ENCODE data around the gene TBK1.

The TBK1 gene

DNA sequence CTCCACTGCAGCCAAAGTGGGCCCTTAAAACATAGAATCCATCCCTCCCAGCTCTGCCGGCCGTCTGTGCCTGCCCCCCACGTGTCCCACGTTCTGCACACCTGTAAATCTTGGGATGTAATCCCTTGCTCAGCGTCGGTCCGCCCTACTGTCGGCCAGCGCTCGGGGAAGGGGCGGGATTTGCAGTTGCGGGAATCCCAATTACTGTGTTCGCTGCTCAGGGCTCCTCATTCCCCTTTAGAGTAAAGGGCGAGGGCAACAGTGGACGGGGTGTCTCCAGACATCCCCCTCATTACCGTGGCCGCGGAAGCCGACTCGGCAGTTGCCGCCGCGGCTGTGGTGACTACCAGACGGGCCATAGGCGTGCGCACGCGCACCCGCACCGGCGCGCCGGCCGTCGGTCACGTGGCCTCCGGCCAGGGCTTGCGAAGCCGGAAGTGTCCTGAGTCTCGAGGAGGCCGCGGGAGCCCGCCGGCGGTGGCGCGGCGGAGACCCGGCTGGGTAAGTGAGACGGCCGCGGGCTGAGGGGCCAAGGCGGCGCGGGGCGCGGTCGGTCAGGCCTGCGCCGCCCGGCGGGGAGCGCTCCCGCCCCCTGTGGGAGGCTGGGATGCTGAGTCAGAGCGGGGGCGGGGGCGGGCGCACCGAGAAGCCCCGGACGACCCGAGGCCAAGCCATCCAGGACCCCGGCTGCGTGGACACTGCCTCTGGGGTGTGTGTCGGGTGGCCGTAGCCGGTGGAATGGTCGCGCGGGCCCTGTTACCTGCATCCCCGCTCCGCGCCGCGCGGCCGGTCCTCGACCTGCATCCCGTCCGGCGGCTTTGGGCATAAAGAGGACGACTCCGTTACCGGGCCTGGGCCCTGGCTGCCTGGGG is at the start of gene TBK1:
TBK1 (plus strand) TSS at position 434 of the 872 bp plus-strand sequence. CDS start 3,751 bp downstream, outside the sequence.
- H3K9me3 ChIP-seq (replicated peaks; ENCODE audit: insufficient read depth, low read length) = no peaks in the 10 kb centered on the region
- H2AFZ ChIP-seq (ENCODE audit: low read length) = peak within 1 kb of the TSS; percentile 89
- H3K4me1 ChIP-seq (ENCODE audit: low read length) = peaks cover 13% of the 10 kb centered on the region; the same call in 1 of the 2 replicates
- H3K36me3 ChIP-seq (replicated peaks; ENCODE audit: insufficient read depth, low read length) = peaks cover 7% of the 10 kb centered on the region; the same call in 1 of the 2 replicates
- H3F3A ChIP-seq (ENCODE audit: insufficient read depth, low read length) = peaks cover 19% of the 10 kb centered on the region; the same call in 1 of the 2 replicates
- peak within 1 kb of the TSS; percentile 92 for H3K4me2 ChIP-seq (ENCODE audit: low read depth, low read length)
- H4K20me1 ChIP-seq (ENCODE audit: insufficient read depth, low read length) = no peaks in the 10 kb centered on the region
- H3K4me3 ChIP-seq (ENCODE audit: low read length) = peak within 1 kb of the TSS; percentile 98
- peak within 1 kb of the TSS; percentile 46; the same call in 1 of the 2 replicates for H3K27ac ChIP-seq (ENCODE audit: low read length)
- H3K27me3 ChIP-seq (replicated peaks; ENCODE audit: insufficient read depth, low read length) = no peaks in the 10 kb centered on the region
- TF ChIP-seq EZH2 (optimal IDR thresholded peaks at IDR 0.05; ENCODE audit: low read depth, low read length) = no peak
- H3K9me2 ChIP-seq (replicated peaks; ENCODE audit: insufficient read depth, low read length) = no peaks in the 10 kb centered on the region
- peak; percentile 92 for DNase-seq
- peaks cover 54% of the 10 kb centered on the region for H3K79me2 ChIP-seq (ENCODE audit: low read length)
- H3K9ac ChIP-seq (ENCODE audit: low read length) = peak within 1 kb of the TSS; percentile 93

DNA sequence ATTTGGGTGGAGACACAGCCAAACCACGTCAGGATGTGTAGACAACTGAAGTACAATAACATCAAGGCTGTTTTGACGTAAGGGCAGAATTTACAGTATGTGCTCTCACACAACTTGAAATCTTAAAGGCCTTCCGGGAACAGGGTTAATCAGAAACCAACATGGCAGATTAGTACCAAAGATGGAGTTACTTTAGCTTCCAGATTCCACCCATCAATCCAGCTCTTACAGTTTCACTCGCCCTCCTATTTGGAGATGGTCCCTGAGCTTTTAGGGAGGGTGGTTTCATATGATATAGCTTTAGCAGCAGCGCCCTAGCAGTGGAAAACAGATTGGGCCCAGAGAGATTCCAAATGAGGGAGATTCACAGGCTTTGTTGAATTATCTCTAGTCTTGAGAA is 49.7 kb upstream of the TBK1 start:
- DNase-seq = no peak
- H3K79me2 ChIP-seq (ENCODE audit: low read length) = peaks cover 27% of the 10 kb centered on the region
- no peak overlapping the region for H3K9ac ChIP-seq (ENCODE audit: low read length)

DNA sequence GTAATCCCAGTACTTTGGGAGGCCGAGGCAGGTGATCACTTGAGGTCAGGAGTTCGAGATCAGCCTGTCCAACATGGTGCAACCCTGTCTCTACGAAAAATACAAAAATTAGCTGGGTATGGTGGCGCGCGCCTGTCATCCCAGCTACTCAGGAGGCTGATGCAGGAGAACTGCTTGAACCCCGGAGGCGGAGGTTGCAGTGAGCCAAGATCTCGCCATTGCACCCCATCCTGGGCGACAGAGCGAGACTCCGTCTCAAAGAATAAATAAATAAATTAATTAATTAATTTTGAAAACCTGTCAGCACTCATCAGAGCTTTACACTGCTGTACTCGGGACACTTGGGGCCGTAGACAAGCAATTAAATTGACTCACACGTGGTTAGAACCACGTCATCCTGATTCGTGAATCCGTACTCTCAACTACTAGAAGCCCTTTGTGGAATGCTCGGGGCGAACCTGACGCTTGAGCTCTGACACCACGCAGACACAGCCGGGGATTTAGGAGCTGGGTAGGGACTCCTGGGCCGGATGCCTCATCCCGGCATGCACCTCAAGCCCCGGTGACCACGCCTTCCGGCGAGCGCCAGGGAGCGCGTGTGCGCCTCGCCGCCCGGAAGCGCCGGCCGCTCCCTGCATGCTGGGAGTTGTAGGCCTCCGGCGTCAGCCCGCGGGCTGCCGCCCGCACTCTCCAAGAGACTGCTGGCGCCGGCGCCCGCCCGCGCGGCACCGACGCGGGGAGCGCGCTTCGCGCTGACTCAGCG is 48.0 kb upstream of the TBK1 start, which contains the start of gene XPOT:
XPOT (plus strand) TSS at position 686 of the 763 bp plus-strand sequence. CDS start 5,644 bp downstream, outside the sequence.
- Histone ChIP-seq H2AFZ (ENCODE audit: low read length) (peak within 1 kb of the TSS; percentile 97), H3K9ac (ENCODE audit: low read length) (peak within 1 kb of the TSS; percentile 99), H3K4me2 (ENCODE audit: low read depth, low read length) (peak within 1 kb of the TSS; percentile 77), H3K27me3 (replicated peaks; ENCODE audit: insufficient read depth, low read length) (no peaks in the 10 kb centered on the region), H4K20me1 (ENCODE audit: insufficient read depth, low read length) (no peaks in the 10 kb centered on the region), H3K79me2 (ENCODE audit: low read length) (peaks cover 44% of the 10 kb centered on the region), H3K36me3 (replicated peaks; ENCODE audit: insufficient read depth, low read length) (no peaks in the 10 kb centered on the region), H3K4me1 (ENCODE audit: low read length) (no peaks in the 10 kb centered on the region), H3K4me3 (ENCODE audit: low read length) (peak within 1 kb of the TSS; percentile 100), H3K9me2 (replicated peaks; ENCODE audit: insufficient read depth, low read length) (no peaks in the 10 kb centered on the region), H3K27ac (ENCODE audit: low read length) (peak within 1 kb of the TSS; percentile 99), H3F3A (ENCODE audit: insufficient read depth, low read length) (peaks cover 9% of the 10 kb centered on the region), H3K9me3 (replicated peaks; ENCODE audit: insufficient read depth, low read length) (no peaks in the 10 kb centered on the region)
- TF ChIP-seq EZH2phosphoT487 (IDR thresholded peaks at IDR 0.05; ENCODE audit: low read length) = no peak
- no peak for TF ChIP-seq EZH2 (optimal IDR thresholded peaks at IDR 0.05; ENCODE audit: low read depth, low read length)
- TF ChIP-seq, protein P1, sequence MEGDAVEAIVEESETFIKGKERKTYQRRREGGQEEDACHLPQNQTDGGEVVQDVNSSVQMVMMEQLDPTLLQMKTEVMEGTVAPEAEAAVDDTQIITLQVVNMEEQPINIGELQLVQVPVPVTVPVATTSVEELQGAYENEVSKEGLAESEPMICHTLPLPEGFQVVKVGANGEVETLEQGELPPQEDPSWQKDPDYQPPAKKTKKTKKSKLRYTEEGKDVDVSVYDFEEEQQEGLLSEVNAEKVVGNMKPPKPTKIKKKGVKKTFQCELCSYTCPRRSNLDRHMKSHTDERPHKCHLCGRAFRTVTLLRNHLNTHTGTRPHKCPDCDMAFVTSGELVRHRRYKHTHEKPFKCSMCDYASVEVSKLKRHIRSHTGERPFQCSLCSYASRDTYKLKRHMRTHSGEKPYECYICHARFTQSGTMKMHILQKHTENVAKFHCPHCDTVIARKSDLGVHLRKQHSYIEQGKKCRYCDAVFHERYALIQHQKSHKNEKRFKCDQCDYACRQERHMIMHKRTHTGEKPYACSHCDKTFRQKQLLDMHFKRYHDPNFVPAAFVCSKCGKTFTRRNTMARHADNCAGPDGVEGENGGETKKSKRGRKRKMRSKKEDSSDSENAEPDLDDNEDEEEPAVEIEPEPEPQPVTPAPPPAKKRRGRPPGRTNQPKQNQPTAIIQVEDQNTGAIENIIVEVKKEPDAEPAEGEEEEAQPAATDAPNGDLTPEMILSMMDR (IDR thresholded peaks at IDR 0.05; ENCODE audit: low read length) = no peak
- DNase-seq = peak; percentile 97

More for the DNA sequence above, 49.7 kb upstream of the TBK1 start:
- Histone ChIP-seq H3F3A (ENCODE audit: insufficient read depth, low read length) (peaks cover 9% of the 10 kb centered on the region), H3K4me2 (ENCODE audit: low read depth, low read length) (no peak overlapping the region), H3K36me3 (replicated peaks; ENCODE audit: insufficient read depth, low read length) (no peaks in the 10 kb centered on the region), H3K4me3 (ENCODE audit: low read length) (no peak overlapping the region), H3K9me3 (replicated peaks; ENCODE audit: insufficient read depth, low read length) (no peaks in the 10 kb centered on the region), H4K20me1 (ENCODE audit: insufficient read depth, low read length) (no peaks in the 10 kb centered on the region), H3K4me1 (ENCODE audit: low read length) (no peaks in the 10 kb centered on the region), H3K27me3 (replicated peaks; ENCODE audit: insufficient read depth, low read length) (no peaks in the 10 kb centered on the region), H3K27ac (ENCODE audit: low read length) (no peak overlapping the region), H3K9me2 (replicated peaks; ENCODE audit: insufficient read depth, low read length) (no peaks in the 10 kb centered on the region), H2AFZ (ENCODE audit: low read length) (no peak overlapping the region)
- TF ChIP-seq EZH2 (optimal IDR thresholded peaks at IDR 0.05; ENCODE audit: low read depth, low read length) = no peak
- TF ChIP-seq, protein P1 (IDR thresholded peaks at IDR 0.05; ENCODE audit: low read length) = no peak
- no peak for TF ChIP-seq EZH2phosphoT487 (IDR thresholded peaks at IDR 0.05; ENCODE audit: low read length)
